Uterus (tissue), 4 donors: ENCODE measurements around the gene GRK5. TPM values are rescaled to one million over a fixed set of nuclear protein-coding genes. Genes with fewer than 3 reads are reported as not detected.

Experiments
- DNase-seq, 2 donors: peaks; one replicate each; pipeline ENCODE4 v3.0.0-alpha.2; 2019 to 2020
- H3K27ac ChIP-seq, 2 donors: fragments of 200-600 bp; sonication (generic); 1 replicate in 1 of 2; 2 replicates in 1 of 2; pipeline ENCODE4 v1.5.1; 2016 to 2018
- H3K27me3 ChIP-seq, 2 donors: fragments of 200-600 bp; sonication (generic); one replicate each; pipeline ENCODE4 v1.5.1; 2018 to 2019; ENCODE audit warnings: control low read depth in 1 of 2
- H3K36me3 ChIP-seq, 2 donors: fragments of 200-600 bp; sonication (generic); one replicate each; pipeline ENCODE4 v1.5.1; 2019; ENCODE audit warnings: control low read depth in 1 of 2
- H3K4me1 ChIP-seq, 2 donors: fragments of 200-600 bp; sonication (generic); one replicate each; pipeline ENCODE4 v1.5.1; 2018 to 2019; ENCODE audit warnings: control low read depth in 1 of 2
- H3K4me3 ChIP-seq, 2 donors: fragments of 200-600 bp; sonication (generic); 1 replicate in 1 of 2; 2 replicates in 1 of 2; pipeline ENCODE4 v1.5.1; 2018 to 2019; ENCODE audit warnings: mild to moderate bottlenecking in 1 of 2
- H3K9me3 ChIP-seq, 2 donors: fragments of 200-600 bp; sonication (generic); one replicate each; pipeline ENCODE4 v1.5.1; 2019; ENCODE audit warnings: control low read depth in 1 of 2
- POLR2A ChIP-seq, 2 donors: fragments of 450-650 bp; IDR thresholded peaks; one replicate each; pipeline ENCODE4 v1.6.1; 2016; ENCODE audit warnings: antibody characterized with exemption in 2 of 2, mild to moderate bottlenecking in 1 of 2, moderate library complexity in 1 of 2
- intact Hi-C: fragments of 100-400 bp; cut with DNase I; formaldehyde crosslinking; loops from one replicate; pipeline ENCODE4 v1.15.1; 2023; ENCODE audit warnings: low total_unique reads
- total RNA-seq, 4 donors: library from RNA; depleted of rRNA in 3 of 4; stranded (reverse); fragments of >200 nt in 3 of 4; gene quantifications; one replicate each; pipeline versions ENCODE4 v1.1.0 to v1.2.4, GENCODE V29; 2014 to 2023
- TF ChIP-seq, protein P1 (sequence below), 4 experiments: fragments of 200-600 bp in 2 of 4; fragments of 450-650 bp in 2 of 4; sonication (generic) in 2 of 4; IDR thresholded peaks; one replicate each; pipeline ENCODE4 v1.5.1; 2016 to 2019; ENCODE audit warnings: antibody characterized with exemption in 4 of 4, mild to moderate bottlenecking in 2 of 4, moderate library complexity in 1 of 4
- donor health status: DM: yes; HTN: yes; CAD: no.

GRK5 gene
- total RNA-seq, 4 donors from 2014 or later = 11.6 to 34.6 (median 14.1) TPM

DNA sequence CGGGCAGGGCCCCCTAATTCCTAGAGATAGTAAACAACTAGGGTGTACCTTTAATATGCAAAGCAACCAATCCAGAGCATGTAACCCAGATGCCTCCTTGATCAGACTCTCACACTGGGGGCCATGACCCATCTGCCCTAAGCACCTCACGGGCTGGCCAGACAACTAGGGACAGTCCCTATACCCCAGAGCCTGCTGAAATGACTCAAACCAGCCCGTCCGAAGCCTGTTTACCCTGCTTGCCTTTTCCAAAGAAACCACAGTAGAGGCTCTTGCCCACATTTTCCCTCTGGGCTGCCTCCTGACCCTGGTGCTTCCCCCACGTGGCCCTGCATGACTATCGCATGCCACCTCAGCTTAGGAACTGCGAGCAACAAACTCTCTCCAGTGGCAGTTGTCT lies 288.9 kb downstream of the GRK5 start:
- no peak for TF ChIP-seq POLR2A (IDR thresholded peaks at IDR 0.05)
- TF ChIP-seq, protein P1, sequence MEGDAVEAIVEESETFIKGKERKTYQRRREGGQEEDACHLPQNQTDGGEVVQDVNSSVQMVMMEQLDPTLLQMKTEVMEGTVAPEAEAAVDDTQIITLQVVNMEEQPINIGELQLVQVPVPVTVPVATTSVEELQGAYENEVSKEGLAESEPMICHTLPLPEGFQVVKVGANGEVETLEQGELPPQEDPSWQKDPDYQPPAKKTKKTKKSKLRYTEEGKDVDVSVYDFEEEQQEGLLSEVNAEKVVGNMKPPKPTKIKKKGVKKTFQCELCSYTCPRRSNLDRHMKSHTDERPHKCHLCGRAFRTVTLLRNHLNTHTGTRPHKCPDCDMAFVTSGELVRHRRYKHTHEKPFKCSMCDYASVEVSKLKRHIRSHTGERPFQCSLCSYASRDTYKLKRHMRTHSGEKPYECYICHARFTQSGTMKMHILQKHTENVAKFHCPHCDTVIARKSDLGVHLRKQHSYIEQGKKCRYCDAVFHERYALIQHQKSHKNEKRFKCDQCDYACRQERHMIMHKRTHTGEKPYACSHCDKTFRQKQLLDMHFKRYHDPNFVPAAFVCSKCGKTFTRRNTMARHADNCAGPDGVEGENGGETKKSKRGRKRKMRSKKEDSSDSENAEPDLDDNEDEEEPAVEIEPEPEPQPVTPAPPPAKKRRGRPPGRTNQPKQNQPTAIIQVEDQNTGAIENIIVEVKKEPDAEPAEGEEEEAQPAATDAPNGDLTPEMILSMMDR (IDR thresholded peaks at IDR 0.05) = no peak
- DNase-seq = no peak
- Histone ChIP-seq H3K36me3 (no peaks in the 10 kb centered on the region), H3K27me3 (no peaks in the 10 kb centered on the region), H3K27ac (no peak overlapping the region), H3K4me1 (no peaks in the 10 kb centered on the region), H3K4me3 (no peak overlapping the region), H3K9me3 (no peaks in the 10 kb centered on the region)
- intact Hi-C loops = no loop called here

DNA sequence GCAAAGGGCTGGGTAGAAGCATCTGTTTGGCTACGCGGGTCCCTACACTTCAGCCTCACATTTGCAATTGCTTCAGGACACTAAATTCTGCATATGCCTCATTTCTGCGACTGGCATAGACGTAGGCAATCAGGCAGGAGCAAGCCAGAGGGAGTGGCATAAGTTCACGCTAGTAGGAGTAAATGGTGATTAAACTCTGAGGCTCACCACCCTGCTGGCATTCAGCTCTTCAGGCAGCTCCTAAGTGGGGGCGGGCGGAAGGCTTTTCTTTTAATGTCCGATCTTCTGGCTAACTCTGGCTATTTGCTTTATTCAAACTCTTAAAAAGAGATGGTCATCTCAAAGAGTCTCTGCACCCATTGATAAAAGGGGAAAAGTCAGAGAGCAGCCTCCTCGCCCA lies 289.9 kb downstream of the GRK5 start:
- Histone ChIP-seq H3K4me1 (no peaks in the 10 kb centered on the region), H3K9me3 (no peaks in the 10 kb centered on the region), H3K27ac (no peak overlapping the region), H3K27me3 (no peaks in the 10 kb centered on the region), H3K4me3 (no peak overlapping the region), H3K36me3 (no peaks in the 10 kb centered on the region)
- intact Hi-C loops = no loop called here
- DNase-seq = no peak
- TF ChIP-seq, protein P1 (IDR thresholded peaks at IDR 0.05) = no peak
- no peak for TF ChIP-seq POLR2A (IDR thresholded peaks at IDR 0.05)

DNA sequence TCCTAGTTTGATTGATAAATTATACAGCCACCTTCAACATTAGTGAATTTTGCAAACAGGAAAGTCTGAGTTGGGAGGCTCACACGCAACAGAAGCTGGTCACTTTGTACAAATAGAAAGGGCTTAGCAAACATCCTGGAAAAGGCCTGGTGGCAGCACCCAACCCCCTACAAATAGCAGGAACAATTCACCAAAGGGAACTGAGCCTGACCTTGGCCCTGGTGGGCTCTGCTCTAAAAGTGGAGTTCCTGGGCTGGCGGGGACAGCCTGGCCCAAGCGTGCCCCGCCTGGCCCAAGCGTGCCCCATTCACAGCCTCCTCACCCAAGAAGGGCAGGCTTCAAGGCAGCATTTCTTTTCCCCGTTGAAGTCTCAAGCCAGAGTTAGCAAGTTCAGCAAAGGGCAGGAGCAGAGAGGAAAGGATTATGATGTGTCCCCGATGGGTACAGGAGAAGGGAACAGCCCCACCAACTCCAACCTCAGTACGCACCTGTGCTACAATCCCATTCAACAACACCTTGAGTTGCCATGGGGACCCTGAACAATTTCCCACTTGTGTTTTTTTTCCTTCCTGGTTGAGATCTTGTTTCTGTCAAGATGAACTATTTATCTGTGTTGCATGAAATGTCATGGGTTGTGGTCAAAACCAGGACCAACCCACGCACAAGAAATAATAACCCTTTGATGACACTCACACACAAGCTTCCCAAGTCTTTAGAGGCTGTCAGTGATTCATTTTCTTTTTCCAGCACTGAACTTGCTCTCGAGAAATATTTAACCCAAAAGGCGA lies 291.7 kb downstream of the GRK5 start:
- no peak for TF ChIP-seq POLR2A (IDR thresholded peaks at IDR 0.05)
- TF ChIP-seq, protein P1 (IDR thresholded peaks at IDR 0.05) = no peak
- Histone ChIP-seq H3K4me3 (no peak overlapping the region), H3K36me3 (no peaks in the 10 kb centered on the region), H3K27me3 (no peaks in the 10 kb centered on the region), H3K27ac (no peak overlapping the region), H3K4me1 (no peaks in the 10 kb centered on the region), H3K9me3 (no peaks in the 10 kb centered on the region)
- no peak for DNase-seq
- intact Hi-C loops = no loop called here

DNA sequence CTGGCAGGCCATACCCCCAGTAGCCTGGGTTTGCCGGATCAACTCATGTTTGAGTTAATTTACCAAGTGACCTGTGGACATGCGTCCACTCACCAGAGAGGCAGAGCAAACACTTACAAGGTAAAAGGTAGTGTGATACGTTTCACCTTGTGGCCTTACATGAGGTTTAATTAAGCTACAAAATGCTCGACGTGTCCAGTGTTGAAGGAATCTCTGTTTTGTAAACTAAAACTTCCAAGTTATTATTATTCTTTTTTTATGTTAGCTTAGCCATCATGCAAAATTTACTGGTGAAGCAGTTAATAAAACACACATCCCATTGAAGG lies 292.3 kb downstream of the GRK5 start:
- no peak overlapping the region for H3K27ac ChIP-seq

DNA sequence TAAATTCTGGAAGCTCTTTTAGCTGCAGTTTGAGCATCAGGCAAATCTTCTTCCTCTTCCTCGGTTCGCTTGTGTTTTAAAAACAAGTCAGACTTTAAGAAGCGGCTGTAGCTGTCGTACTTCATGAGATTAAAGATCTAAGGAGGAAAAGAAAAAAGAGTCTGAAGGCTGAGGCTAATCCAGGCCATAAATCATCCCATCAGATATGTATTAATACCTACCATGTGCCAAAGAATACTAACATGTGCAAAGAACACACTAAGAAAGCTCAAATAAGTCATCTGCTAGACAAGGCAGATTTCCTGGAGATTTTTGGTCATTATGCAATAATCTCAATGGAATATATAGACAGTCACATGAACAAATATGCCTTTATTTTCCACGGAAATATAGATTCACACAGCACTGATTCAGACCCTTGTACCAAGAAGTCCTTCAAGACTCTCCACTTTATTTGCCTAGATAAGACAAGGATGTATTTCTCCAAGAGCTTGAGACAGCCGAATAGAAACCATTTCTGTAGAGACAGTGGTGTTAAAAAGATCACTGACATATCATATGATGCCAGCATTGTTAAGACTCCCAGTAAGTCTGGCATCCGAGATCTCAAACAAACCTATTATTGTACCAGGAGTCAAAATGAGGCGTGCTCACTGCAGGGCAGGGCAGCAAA lies 292.9 kb downstream of the GRK5 start:
- no peaks in the 10 kb centered on the region for H3K36me3 ChIP-seq
- H3K9me3 ChIP-seq = no peaks in the 10 kb centered on the region
- TF ChIP-seq, protein P1 (IDR thresholded peaks at IDR 0.05) = no peak
- TF ChIP-seq POLR2A (IDR thresholded peaks at IDR 0.05) = no peak
- H3K27ac ChIP-seq = no peak overlapping the region
- no peak for DNase-seq
- H3K4me3 ChIP-seq = no peak overlapping the region
- intact Hi-C loops = no loop called here
- no peaks in the 10 kb centered on the region for H3K4me1 ChIP-seq
- H3K27me3 ChIP-seq = no peaks in the 10 kb centered on the region

More for the DNA sequence above, 292.3 kb downstream of the GRK5 start:
- Histone ChIP-seq H3K27me3 (no peaks in the 10 kb centered on the region), H3K4me3 (no peak overlapping the region), H3K36me3 (no peaks in the 10 kb centered on the region), H3K4me1 (no peaks in the 10 kb centered on the region), H3K9me3 (no peaks in the 10 kb centered on the region)
- intact Hi-C loops = no loop called here
- no peak for DNase-seq
- TF ChIP-seq, protein P1 (IDR thresholded peaks at IDR 0.05) = no peak
- TF ChIP-seq POLR2A (IDR thresholded peaks at IDR 0.05) = no peak
